ENCODE measurements around the gene PAX5.

The PAX5 gene

DNA sequence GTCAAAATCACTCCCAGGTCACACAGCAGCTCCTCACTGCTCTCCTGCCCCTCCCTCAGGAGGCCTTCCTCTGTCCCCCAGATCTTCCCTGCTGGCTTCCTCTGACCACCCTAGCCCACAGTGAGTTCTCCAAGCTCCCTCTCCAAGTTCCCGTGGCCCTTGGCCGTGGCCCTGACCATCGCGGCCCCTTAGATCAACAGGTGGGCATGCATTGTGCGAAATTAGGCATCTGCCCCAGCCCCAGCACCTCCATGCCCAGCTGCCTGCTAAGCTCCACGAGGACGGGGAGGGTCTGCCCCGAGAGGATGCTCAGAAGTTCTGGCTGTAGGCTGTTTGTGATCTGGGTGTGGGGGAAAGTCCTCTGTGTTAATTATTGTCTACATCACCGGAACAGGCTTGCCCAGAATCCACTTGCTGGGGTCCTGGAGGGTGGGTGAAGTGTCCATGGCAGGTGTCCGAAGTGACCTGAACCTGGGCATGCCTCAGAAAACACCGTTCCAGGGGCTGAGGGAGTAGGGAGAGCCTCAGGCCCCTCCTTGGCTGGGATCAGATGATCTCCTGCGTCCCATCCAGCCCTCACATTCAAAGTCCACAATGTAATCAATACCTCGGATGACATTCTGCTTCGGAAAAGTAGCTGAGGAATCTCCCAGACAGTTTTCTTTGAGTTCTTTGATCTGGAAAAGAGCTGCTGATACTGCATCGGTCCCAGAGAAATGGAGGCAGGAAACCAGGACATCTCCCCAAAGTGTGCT, 194.8 kb downstream of the PAX5 start:
- no peak for DNase-seq (ENCODE audit: low read depth in 3 of 3, low spot score in 1 of 3)

DNA sequence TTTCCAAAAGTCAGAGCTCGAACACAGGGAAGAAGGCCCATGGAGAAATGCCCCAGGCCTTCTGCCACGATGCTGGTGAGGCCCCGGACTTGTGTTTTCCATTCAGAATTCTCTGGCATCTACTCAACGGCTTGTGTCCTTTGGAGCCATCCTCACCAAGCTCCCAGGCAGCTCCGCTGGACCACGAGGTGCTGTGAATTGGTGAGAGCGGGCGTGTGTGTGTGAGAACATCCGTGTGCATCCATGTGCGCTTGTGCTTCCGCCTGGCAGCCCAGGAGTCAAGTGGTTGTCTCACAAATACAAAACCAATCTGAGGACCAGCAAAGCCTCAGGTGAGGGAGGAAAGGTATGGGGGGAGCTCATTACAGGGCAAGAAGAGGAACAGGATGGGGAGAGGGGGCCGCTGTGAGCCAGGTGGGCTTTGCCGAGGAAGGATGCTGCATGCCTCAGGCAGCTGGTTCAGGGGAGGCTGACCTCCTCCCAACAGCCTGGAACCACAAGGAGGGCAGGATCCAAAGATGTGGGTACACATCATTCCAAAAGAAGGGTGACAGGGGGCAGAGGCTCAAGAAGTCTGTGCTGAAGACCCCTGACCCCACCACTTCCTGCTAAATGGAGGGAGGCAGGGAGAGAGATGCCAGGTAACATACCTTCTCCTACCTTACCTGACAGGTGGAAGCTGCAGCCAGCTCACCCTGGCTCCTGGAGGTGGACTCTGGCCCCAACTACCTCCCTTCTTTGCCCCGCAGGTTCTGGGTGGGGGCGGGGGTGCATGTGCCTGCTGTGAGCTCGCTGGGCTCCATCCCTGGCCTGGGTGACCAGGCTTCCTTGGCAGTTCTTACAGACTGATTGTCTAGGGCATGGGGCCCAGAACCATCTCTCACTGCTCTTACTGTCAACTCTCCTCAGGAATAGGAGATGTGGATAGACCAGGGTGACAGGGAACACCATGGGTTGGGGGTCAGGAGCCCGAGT, 196.3 kb downstream of the PAX5 start:
- DNase-seq (ENCODE audit: low read depth in 3 of 3, low spot score in 1 of 3): no peak

DNA sequence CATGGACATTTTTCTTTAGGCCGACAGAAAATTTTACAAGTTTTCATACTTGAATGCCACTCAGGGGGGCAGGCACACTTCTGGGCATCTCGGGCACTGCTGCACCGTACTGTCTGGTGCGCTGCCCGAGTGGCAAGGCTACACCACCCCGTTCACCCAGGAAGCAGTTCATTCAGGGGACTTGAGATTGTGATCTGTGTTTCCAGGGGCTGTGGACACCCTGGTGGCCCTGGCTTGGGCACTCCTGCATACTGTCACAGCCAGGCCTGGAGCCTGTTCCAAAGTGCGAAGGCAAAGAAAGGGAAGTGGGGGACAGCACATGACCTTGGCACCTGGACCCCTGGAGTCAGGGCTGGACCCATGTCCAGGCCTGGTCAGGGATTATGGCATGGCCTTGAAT, 197.6 kb downstream of the PAX5 start:
- DNase-seq (ENCODE audit: low read depth in 3 of 3, low spot score in 1 of 3): no peak

DNA sequence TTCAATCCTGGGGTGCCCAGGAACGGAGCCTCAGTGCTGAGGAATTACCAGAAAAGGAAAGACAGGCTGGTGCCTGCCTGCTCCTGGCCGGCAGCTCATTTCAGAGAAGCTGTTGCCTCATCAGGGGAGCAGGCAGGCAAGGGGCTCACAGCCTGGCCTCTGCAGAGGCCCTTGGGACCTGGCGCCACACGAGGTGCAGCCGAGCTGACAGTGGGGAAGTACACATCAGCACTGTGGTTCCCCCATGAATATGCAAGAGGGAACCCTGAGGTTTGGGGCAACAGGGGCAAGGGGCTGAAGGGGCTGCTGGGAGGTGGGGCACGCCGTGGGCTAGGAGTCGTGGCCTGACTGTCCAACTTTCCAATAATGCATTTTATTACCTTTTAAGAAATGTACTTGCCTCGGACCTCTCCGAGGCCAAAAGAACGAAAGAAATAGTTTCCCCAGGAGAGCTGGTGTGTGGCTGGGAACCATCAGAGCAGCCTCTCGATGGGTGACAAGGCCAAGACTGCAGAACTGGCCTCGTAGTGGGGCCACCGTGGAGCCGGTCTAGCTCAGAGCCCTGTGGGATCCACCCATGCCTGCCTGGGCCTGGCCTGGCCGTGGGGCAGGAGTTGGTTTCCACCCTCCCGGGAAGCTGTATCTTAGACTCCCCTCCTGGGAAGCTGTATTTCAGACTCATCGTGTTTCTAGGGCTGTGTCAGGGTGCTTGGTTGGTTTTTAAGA, 198.6 kb downstream of the PAX5 start:
- no peak for DNase-seq (ENCODE audit: low read depth in 3 of 3, low spot score in 1 of 3)

DNA sequence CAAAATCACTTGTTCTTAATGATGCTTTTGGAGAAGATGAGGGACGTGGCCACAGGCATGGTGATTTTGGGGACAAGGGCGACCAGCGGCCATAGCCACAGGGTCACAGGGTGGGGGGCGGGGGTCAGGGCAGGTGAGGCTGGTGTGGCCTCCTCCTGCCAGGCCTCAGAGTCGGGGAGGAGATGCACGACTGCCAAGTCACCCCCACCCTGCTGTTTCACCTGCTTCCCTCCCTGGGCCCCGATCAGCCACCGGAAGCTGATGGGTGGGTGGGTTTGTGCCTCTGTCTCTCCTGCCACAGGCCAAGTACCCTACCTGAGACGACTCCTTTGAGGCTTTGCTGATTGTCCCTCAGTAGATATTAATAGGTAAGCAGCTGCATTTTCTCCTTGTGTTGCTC, 199.3 kb downstream of the PAX5 start:
- DNase-seq (ENCODE audit: low read depth in 3 of 3, low spot score in 1 of 3): no peak

DNA sequence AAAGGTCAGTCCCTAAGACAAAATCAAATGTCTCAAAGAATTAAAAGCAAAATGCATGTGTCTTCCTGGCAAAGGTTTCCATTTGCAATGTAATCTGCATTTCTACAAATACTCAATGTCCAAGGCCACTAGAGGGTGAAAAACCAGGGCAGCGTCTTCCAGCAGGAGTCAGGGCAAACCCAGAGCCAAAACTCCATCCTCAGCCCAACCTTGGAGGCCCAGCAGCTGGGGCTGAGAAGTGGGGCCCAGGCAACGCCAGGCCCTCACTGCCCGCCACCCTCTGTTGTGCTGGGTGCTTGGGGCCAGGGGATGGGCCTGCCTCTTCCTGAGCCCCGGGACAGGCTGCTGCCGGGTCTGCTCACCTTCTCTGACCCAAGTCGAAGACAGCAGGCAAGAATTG, 200.1 kb downstream of the PAX5 start:
- no peak for DNase-seq (ENCODE audit: low read depth in 3 of 3, low spot score in 1 of 3)

DNA sequence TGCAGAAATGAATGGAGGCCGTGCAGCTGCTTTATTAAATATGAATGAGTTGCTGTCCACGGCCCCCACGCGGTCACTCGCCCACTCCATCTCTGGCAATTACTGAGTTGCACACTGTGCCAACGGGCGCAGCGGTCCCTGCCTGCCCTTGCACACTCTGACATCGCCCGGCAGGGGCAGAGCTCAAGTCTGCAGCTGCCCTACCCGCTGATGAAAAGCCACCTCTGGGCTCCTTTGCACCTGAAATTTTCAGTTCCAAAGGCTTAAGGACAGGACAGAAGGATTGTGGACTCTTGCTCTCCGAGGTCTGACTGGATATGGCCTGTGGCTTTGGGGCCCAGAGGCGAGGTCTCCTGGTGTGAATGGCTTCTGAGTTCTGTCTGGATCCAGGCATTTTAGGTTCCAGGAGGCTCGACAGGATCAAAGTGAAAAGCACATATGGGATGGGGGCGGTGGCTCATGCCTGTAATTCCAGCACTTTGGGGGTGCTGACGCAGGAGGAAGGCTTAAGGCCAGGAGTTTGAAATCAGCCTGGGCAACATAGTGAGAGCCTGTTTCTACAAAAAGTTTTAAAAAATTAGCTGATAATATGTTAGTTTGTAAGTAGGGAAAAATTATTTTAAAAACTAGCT, 201.8 kb downstream of the PAX5 start:
- no peak for DNase-seq (ENCODE audit: low read depth in 3 of 3, low spot score in 1 of 3)

DNA sequence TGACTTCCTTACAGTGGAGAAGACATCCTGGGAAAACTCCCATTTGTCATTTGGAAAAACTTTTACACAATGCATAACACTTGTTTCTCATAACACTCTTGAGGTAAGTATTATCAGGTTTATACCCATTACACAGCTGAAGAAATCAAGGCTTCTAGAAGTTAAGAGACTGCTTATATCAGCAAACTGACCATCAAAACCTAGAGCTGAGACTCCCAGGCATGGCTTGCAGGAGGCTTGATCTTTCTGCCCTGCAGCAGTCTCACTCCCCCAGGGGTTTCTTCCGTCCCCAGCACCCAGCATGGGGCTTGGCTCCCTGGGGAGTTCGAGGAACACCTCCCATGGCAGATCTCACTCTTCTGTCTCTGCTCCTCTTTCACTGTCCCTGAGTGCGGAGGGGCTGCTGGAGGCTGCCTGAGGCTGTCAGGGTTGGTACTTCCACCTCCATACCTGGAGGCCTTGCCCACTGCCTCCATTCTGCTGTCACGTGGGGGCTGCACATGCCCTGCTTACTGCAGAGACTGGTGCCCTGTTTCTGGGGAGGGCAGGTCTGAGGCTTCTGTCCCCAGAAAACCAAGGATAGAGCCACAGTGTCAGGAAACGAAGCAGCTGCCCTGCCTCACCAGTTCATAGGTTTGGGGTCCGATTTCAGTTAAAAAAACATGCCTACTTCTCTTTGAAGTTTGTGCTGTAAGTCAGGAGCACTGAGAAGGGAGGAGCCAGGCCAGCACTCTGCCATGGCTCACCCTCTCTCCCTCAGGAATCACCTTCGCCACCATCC, 202.5 kb downstream of the PAX5 start:
- no peak for DNase-seq (ENCODE audit: low read depth in 3 of 3, low spot score in 1 of 3)

DNA sequence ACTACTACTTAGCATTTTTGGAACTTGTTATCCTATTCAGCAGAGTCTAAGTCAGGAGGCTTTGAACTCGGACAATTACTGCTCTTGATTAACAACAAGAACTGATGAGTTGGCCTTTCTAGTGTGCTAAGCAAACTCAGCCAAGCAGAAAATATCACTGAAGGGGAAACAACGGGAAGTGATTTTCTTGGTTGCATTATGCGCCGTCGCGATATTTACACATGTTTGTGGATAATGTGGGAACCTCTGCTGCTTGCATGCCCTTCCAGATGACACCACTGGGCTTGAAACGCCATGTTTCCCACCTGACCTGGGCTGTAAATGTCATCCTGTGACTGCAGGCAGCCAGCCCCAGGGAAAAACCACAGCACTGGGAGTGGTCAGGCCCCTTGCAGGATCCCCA, 205.5 kb downstream of the PAX5 start:
- no peak for DNase-seq (ENCODE audit: low read depth in 3 of 3, low spot score in 1 of 3)

DNA sequence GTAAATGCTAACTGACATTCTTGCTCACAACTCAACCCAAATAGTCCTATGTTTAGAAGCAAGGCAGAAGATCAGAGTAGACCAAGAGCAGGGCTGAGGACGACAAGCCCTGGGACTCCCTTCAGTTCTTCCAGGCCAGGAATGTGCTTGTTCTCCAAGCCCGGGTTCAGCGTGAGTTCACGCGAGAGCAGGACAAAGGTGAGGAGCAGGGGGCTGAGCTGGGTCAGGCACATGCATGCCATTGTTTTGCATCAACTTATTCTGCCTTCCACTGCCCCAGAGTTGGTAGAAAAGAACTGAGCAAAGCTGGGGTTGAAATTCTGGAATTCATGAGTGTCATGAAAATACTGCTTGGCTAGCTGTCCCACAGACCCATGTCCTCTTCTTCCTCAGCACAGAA, 206.5 kb downstream of the PAX5 start:
- no peak for DNase-seq (ENCODE audit: low read depth in 3 of 3, low spot score in 1 of 3)

DNA sequence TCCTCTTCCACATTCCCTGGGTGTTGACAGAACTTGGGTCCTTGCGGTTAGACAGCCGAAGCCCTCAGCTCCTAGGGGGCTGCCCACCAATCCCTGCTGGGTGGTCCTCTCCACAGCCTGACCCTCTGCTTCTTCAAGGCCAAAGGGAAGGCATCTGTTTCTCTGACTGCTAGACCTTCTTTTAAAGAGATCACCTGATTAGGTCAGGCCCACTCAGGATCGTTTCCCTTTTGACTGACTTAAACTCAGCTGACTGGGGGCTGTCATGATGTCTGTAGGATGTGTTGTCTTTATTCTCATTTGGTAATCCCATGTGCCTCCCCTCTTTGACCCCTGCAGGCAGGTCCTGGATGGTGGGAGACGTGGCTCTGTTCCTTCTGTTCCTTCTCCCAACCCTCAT, 207.5 kb downstream of the PAX5 start:
- DNase-seq (ENCODE audit: low read depth in 3 of 3, low spot score in 1 of 3): no peak

DNA sequence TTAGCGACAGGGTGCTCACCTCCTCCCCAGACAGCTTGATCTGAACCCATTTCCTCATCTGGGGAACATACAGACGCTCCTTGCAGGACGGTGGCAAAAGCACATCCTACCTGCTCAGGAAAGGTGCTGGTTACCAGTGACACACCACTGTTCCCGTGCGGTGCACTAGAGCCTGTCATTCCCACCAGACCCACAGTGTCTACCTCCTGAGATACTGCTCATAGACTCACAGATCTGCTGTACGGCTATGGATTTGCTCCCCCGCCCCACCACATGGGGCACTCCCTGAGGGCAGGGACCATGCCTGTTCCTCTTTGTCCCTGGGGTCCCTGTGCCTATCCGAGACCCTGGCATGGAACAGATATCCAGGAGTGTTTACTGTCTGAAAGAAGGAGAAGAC, 208.9 kb downstream of the PAX5 start:
- DNase-seq (ENCODE audit: low read depth in 3 of 3, low spot score in 1 of 3): no peak

DNA sequence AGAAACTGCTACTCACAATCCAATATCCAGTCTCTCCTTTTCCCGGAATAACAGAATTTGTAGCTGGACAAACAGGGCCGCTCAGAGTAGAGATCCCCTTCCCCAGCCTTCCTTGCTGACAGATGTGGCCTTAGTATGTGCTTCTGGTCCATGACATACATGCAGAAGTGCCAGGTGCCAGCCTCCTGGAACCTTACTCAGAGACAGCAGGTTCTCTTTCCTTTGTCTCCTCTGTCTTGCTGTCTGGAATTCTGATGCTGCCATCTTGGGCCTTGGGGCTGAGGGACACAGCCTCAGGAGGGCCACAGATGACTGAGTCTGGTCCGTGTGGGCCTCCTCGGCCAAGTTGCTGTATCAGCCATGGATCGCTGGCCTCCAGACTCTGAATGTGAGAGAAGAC, 210.1 kb downstream of the PAX5 start:
- DNase-seq (ENCODE audit: low read depth in 3 of 3, low spot score in 1 of 3): no peak

DNA sequence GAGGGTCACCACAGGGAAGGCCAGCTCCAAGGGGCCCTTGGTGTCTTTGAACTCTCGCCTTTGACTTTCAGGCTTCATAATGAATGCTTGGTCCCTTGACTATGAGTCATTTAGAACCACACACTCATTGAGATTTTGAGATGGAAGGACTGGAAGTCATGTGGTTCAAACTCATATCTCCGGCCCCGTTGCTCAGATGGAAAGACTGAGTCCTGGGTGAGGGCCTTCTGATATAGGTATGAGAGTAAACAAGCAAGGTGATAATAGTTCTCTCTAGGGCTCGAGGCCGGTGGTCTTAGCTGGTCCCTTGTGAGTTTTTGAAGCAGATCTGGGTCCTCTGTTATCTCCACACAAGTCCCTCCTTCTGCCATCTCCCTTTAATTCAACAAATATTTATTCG, 210.6 kb downstream of the PAX5 start:
- no peak for DNase-seq (ENCODE audit: low read depth in 3 of 3, low spot score in 1 of 3)

DNA sequence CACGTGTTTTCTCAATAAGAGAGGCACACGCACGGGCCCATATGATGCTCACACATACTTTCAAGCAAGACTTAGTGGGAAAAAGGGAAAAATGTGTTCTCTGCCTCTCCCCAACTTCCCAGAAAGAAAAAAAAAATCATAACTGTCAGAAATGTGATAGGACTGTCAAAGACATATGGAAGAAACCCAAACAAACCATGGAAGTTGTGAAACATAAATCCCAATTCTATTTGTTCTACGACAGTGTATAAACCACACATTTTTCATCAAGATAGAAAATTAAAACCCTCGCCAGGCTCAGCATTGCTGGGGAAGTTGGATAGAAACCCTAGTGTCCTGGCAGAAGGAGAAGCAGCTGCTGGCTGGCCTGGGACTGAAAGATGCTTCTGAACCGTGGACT, 211.9 kb downstream of the PAX5 start:
- DNase-seq (ENCODE audit: low read depth in 3 of 3, low spot score in 1 of 3): no peak

DNA sequence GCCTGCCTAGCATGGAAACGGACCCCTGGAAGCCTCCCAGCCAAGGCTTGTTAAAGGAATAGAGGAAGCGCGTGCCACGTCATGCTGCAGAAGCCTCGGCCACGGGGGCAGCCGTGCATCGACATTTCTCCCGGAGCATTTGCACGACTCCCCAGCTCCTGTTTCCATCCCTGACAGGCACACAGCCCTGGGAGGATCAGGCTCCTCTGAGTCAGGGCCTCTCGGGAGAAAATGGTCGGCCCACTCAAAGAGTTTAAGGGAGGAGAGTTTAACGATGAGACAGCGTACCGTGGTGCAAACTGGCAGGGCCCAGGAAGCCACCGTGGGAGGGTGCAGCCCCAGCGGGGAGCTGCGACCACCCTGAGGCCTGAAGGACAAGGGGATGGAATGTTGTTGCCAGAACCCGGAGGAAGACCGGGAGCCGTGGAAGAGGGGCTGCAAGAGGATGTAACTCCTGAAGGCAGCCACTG, 213.6 kb downstream of the PAX5 start:
- DNase-seq (ENCODE audit: low read depth in 3 of 3, low spot score in 1 of 3): no peak

DNA sequence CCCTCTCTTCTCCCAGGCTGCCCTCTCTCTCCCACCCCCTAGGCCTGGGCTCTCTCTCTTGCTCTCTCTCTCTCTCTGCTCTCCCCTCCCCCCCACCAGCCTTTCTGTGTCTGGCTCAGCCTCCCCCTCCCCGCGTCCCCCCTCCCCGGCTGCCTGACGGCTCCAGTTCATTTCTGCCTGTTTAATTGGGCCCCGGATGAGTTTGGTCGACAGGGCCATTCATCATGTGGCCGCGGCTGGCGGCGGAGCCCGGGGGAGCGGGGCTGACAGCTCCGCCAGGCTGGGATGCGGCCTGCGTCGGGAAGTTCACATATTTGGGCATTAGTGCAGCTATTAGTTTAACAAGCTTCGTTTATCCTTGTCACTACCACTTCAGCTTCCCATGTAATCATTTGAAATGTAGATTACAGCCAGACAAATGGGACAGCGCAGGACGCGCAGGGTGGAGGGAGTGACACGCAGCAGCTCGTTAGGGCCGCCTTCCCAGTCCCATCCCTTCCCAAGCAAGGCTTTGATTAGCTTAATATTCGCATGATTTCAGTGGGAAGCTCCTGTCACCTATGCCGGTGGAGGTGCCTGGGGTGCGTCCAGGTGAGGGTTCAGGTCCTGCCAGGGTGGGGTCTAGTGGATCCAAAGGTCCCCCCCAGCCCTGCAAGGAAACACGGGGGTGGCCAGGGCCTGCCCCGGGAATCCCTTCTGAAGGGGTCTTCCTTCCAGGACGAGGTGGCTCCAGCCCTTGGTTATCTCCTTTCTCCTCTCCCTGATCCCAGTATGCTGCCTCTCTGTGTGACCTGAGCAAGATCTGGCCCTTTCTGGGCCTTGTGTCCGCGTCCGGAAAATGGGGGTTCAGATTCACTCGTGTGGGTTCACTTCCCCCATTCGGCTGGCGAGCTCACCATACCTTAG, 214.8 kb downstream of the PAX5 start:
- DNase-seq (ENCODE audit: low read depth in 3 of 3, low spot score in 1 of 3): no peak

DNA sequence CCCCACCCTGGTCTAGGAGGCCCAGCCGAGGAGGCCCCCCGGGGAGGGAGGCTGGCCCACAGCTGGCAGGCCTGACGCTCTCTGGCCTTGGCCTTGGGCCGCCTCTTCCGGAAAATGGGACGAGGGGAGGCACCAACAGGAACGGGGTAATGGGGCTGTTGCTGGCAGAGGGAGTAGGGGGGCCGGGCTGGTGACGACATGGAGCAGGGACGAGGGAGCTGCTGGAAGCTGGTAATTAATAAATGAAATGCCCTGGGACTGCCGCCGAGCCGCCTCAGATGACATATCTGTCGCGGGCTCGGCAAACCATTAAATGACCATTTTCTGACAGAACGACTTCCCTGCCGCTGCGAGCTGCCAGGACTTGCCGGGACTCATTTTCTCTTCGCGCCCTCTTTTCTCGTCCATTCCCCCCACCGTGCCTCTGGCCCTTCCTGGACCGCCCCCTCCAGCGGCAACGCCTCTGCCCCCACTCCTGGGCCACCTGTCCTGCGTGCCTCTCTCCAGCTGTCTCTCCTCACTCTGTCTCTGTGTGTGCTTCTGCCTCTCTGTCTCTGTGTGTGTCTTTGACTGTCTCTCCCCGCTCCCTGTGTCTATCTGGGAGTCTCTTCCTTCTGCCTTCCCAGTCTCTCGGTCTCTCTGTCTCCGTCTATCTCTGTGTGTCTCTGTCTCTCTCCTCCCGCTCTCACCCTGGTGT, 215.7 kb downstream of the PAX5 start:
- DNase-seq (ENCODE audit: low read depth in 3 of 3, low spot score in 1 of 3): no peak

Data from stimulated activated CD4-positive, alpha-beta T cell treated with anti-CD3 and anti-CD28 coated beads, TNF-alpha, amount 100 ng/mL, for 1 hour (primary cell).